Smooth muscle cell (in vitro differentiated cells): ENCODE measurements around the gene MAFB. TPM values are rescaled to one million over a fixed set of nuclear protein-coding genes. Genes with fewer than 3 reads are reported as not detected.
A peak's percentile ranks its signal among the peaks of the same experiment; 100 is the strongest.

ENCODE experiments used
- DNase-seq: peaks from one replicate; lab custom pipeline; 2025; ENCODE audit not compliant: unreplicated experiment; lab: John Stamatoyannopoulos, UW
- H2AFZ ChIP-seq: fragments of 200-600 bp; sonication (generic); 2 replicates; pipeline ENCODE4 v1.6.0; 2016; ENCODE audit warnings: antibody characterized with exemption, low read depth, mild to moderate bottlenecking
- H3F3A ChIP-seq: fragments of 200-600 bp; sonication (generic); 2 replicates; pipeline ENCODE4 v1.6.0; 2017; ENCODE audit warnings: antibody characterized with exemption, low read depth
- H3K27ac ChIP-seq: fragments of 200-600 bp; sonication (generic); 2 replicates; pipeline ENCODE4 v1.5.1; 2016; ENCODE audit warnings: low read depth, mild to moderate bottlenecking
- H3K27me3 ChIP-seq: fragments of 200-600 bp; sonication (generic); 2 replicates; pipeline ENCODE4 v1.6.1; 2016; ENCODE audit warnings: low read depth, mild to moderate bottlenecking
- H3K36me3 ChIP-seq: fragments of 200-600 bp; sonication (generic); 2 replicates; pipeline ENCODE4 v1.5.1; 2016; ENCODE audit warnings: low read depth
- H3K4me1 ChIP-seq: fragments of 200-600 bp; sonication (generic); 2 replicates; pipeline ENCODE4 v1.5.1; 2016; ENCODE audit warnings: low read depth
- H3K4me2 ChIP-seq: fragments of 200-600 bp; sonication (generic); 2 replicates; pipeline ENCODE4 v1.6.0; 2016; ENCODE audit warnings: mild to moderate bottlenecking
- H3K4me3 ChIP-seq: fragments of 200-600 bp; sonication (generic); 2 replicates; pipeline ENCODE4 v1.5.1; 2016; ENCODE audit warnings: mild to moderate bottlenecking
- H3K79me2 ChIP-seq: fragments of 200-600 bp; sonication (generic); 2 replicates; pipeline ENCODE4 v1.6.0; 2016; ENCODE audit warnings: low read depth, mild to moderate bottlenecking
- H3K9ac ChIP-seq: fragments of 200-600 bp; sonication (generic); 2 replicates; pipeline ENCODE4 v1.6.0; 2016; ENCODE audit warnings: low read depth
- H3K9me3 ChIP-seq: fragments of 200-600 bp; sonication (generic); replicated peaks from 2 replicates; pipeline ENCODE4 v1.5.1; 2016; ENCODE audit warnings: low read depth
- H4K20me1 ChIP-seq: fragments of 200-600 bp; sonication (generic); 2 replicates; pipeline ENCODE4 v1.6.0; 2016; ENCODE audit warnings: low read depth
- CTCF ChIP-seq: fragments of 200-600 bp; sonication (generic); IDR thresholded peaks from 2 replicates; pipeline ENCODE4 v1.5.1; 2017; ENCODE audit warnings: borderline replicate concordance, mild to moderate bottlenecking, antibody characterized with exemption; ENCODE audit not compliant: insufficient read depth, poor library complexity, severe bottlenecking
- WGBS: methylation state at CpG from one replicate; pipeline ENCODE4 v1.1.7; 2016; ENCODE audit warnings: low lambda C conversion rate; 5-methylcytosine and 5-hydroxymethylcytosine counted together
- polyA plus RNA-seq: library from polyadenylated mRNA; unstranded; fragments of >200 nt; fragmentation: Nextera tagmentation; extraction: Ambion mirVana; gene quantifications from 2 replicates; pipeline ENCODE4 v1.2.1, GENCODE V29; 2016
- total RNA-seq: library from RNA; depleted of rRNA; stranded (reverse); fragments of >200 nt; gene quantifications from 2 replicates; pipeline ENCODE4 v1.2.3, GENCODE V29; 2014

MAFB gene
- total and polyA plus RNA-seq, 2 experiments from 2014 or later, result 14.4 to 15.7 TPM

GRCh38 chr20:40685349-40685748, 3.7 kb downstream of the MAFB start:
- Histone ChIP-seq H3K27me3 (peaks cover 7% of the 10 kb centered on the region), H3K4me3 (peak overlapping the region; percentile 67), H3K79me2 (peaks cover 19% of the 10 kb centered on the region), H2AFZ (no peak overlapping the region), H3K4me1 (peaks cover 18% of the 10 kb centered on the region), H3K27ac (no peak overlapping the region), H3K4me2 (peak overlapping the region; percentile 94), H3K36me3 (no peaks in the 10 kb centered on the region), H3K9me3 (no peaks in the 10 kb centered on the region), H4K20me1 (peaks cover 41% of the 10 kb centered on the region), H3K9ac (no peak overlapping the region), H3F3A (peaks cover 3% of the 10 kb centered on the region)
- DNase-seq, result no peak
- TF ChIP-seq CTCF, result no peak
- WGBS, result 98% methylated on average over 4 of the region's 4 CpGs

- Histone ChIP-seq H3K79me2 (peaks cover 19% of the 10 kb centered on the region), H3K4me1 (peaks cover 16% of the 10 kb centered on the region), H2AFZ (peak overlapping the region; percentile 76), H3K9ac (no peak overlapping the region), H3K27me3 (peaks cover 9% of the 10 kb centered on the region), H3K27ac (no peak overlapping the region), H3F3A (peaks cover 3% of the 10 kb centered on the region), H3K4me3 (peak overlapping the region; percentile 53), H3K9me3 (no peaks in the 10 kb centered on the region), H3K4me2 (peak overlapping the region; percentile 90), H3K36me3 (no peaks in the 10 kb centered on the region), H4K20me1 (peaks cover 41% of the 10 kb centered on the region)
- no peak for TF ChIP-seq CTCF
- no peak for DNase-seq
- 61% methylated on average over 9 of the region's 9 CpGs for WGBS
These were observed 5.2 kb downstream of the MAFB start for GRCh38 chr20:40683894-40684268.

GRCh38 chr20:40683221-40683893, 5.7 kb downstream of the MAFB start:
- no peak for DNase-seq
- Histone ChIP-seq H3K4me1 (peaks cover 16% of the 10 kb centered on the region), H3K9me3 (no peaks in the 10 kb centered on the region), H3K36me3 (no peaks in the 10 kb centered on the region), H2AFZ (peak overlapping the region; percentile 76), H3K9ac (peak overlapping the region; percentile 7), H3F3A (peaks cover 3% of the 10 kb centered on the region), H3K27ac (no peak overlapping the region), H4K20me1 (peaks cover 37% of the 10 kb centered on the region), H3K4me2 (peak overlapping the region; percentile 90), H3K4me3 (peak overlapping the region; percentile 53), H3K79me2 (peaks cover 19% of the 10 kb centered on the region), H3K27me3 (peaks cover 14% of the 10 kb centered on the region)
- 3% methylated on average over 58 of the region's 58 CpGs for WGBS
- no peak for TF ChIP-seq CTCF
